Thyroid gland (tissue), 4 donors: Measurements from ENCODE around the gene RTN4IP1. TPM values are rescaled to one million over a fixed set of nuclear protein-coding genes. Genes with fewer than 3 reads are reported as not detected.
"Not testable (repeated sequence)": the region's sequence is repeated elsewhere in the genome, so short reads cannot be mapped to it uniquely, and the experiment has no call there.

ENCODE experiments used
- DNase-seq, 2 donors: peaks; one replicate each; pipeline ENCODE4 v3.0.0-alpha.2; 2019
- H3K27ac ChIP-seq, 3 donors: fragments of 200-600 bp; sonication (generic); 1 replicate in 2 of 3; 2 replicates in 1 of 3; pipeline ENCODE4 v1.5.1; 2016 to 2019; ENCODE audit warnings: mild to moderate bottlenecking in 1 of 3, moderate library complexity in 1 of 3
- H3K27me3 ChIP-seq: fragments of 200-600 bp; sonication (generic); one replicate; pipeline ENCODE4 v1.5.1; 2019
- H3K36me3 ChIP-seq, 2 donors: fragments of 200-600 bp; sonication (generic); one replicate each; pipeline ENCODE4 v1.5.1; 2016 to 2019
- H3K4me1 ChIP-seq, 2 donors: fragments of 200-600 bp; sonication (generic); one replicate each; pipeline ENCODE4 v1.5.1; 2017 to 2019
- H3K4me3 ChIP-seq, 3 donors: fragments of 200-600 bp; sonication (generic); replicated peaks in 1 of 3; 1 replicate in 2 of 3; 2 replicates in 1 of 3; pipeline ENCODE4 v1.5.1; 2016; ENCODE audit warnings: mild to moderate bottlenecking in 1 of 3
- H3K9me3 ChIP-seq: fragments of 200-600 bp; sonication (generic); one replicate; pipeline ENCODE4 v1.5.1; 2017
- CTCF ChIP-seq, 6 experiments: fragments of 200-600 bp in 3 of 6; fragments of 450-650 bp in 3 of 6; sonication (generic) in 3 of 6; IDR thresholded peaks; one replicate each; pipeline ENCODE4 v1.5.1; 2016 to 2019; ENCODE audit warnings: antibody characterized with exemption in 6 of 6, mild to moderate bottlenecking in 2 of 6, inconsistent platforms in 1 of 6, moderate library complexity in 1 of 6
- POLR2A ChIP-seq, 2 donors: fragments of 450-650 bp; IDR thresholded peaks; one replicate each; pipeline ENCODE4 v1.6.1; 2017; ENCODE audit warnings: antibody characterized with exemption in 2 of 2, mild to moderate bottlenecking in 2 of 2, moderate library complexity in 1 of 2
- WGBS, 2 donors: methylation state at CpG; one replicate each; pipeline ENCODE4 v1.1.5; 2017; 5-methylcytosine and 5-hydroxymethylcytosine counted together
- intact Hi-C: fragments of 100-400 bp; cut with DNase I; formaldehyde crosslinking; loops from one replicate; pipeline ENCODE4 v1.15.1; 2023
- total RNA-seq, 4 donors: library from RNA; depleted of rRNA; stranded (reverse); fragments of >200 nt; gene quantifications; one replicate each; pipeline ENCODE4 v1.2.3, GENCODE V29; 2016

The RTN4IP1 gene
- total RNA-seq, 4 donors from 2014 or later = 3.6 to 10.9 (median 8.6) TPM

- Histone ChIP-seq H3K27ac (no peak overlapping the region), H3K4me3 (no peak overlapping the region), H3K27me3 (no peaks in the 10 kb centered on the region), H3K36me3 (no peaks in the 10 kb centered on the region), H3K9me3 (no peaks in the 10 kb centered on the region), H3K4me1 (peaks cover 2 to 5% of the 10 kb centered on the region in 2 donors)
- intact Hi-C loops = no loop called here
- no peak for TF ChIP-seq POLR2A (IDR thresholded peaks at IDR 0.05)
- peak in 3 of 6 experiments; percentile 35 to 42 (median 38) for TF ChIP-seq CTCF (IDR thresholded peaks at IDR 0.05)
- no peak for DNase-seq
- WGBS, 2 donors = 73 to 80% methylated on average over 3 of the region's 3 CpGs
Observed at GRCh38 chr6:106556368-106556960, 72.8 kb downstream of the RTN4IP1 start.

- Histone ChIP-seq H3K9me3 (no peaks in the 10 kb centered on the region), H3K27ac (no peak overlapping the region), H3K27me3 (no peaks in the 10 kb centered on the region), H3K4me3 (no peak overlapping the region), H3K36me3 (no peaks in the 10 kb centered on the region), H3K4me1 (no peaks in the 10 kb centered on the region)
- DNase-seq = no peak
- no peak for TF ChIP-seq POLR2A (IDR thresholded peaks at IDR 0.05)
- no peak for TF ChIP-seq CTCF (IDR thresholded peaks at IDR 0.05)
- WGBS, 2 donors = 83 to 86% methylated on average over 5 of the region's 5 CpGs
- intact Hi-C loops = no loop called here
Observed at GRCh38 chr6:106555767-106556166, 73.5 kb downstream of the RTN4IP1 start.

- WGBS, 2 donors = 92 to 98% methylated on average over 5 of the region's 5 CpGs
- Histone ChIP-seq H3K4me1 (no peaks in the 10 kb centered on the region), H3K36me3 (no peaks in the 10 kb centered on the region), H3K27ac (no peak overlapping the region), H3K27me3 (no peaks in the 10 kb centered on the region), H3K4me3 (no peak overlapping the region), H3K9me3 (no peaks in the 10 kb centered on the region)
- no peak for DNase-seq
- TF ChIP-seq POLR2A (IDR thresholded peaks at IDR 0.05) (no peak), CTCF (IDR thresholded peaks at IDR 0.05) (no peak)
- intact Hi-C loops = no loop called here
Observed at GRCh38 chr6:106553440-106553839, 75.9 kb downstream of the RTN4IP1 start.

- Histone ChIP-seq H3K4me1 (no peaks in the 10 kb centered on the region), H3K27ac (no peak overlapping the region), H3K9me3 (no peaks in the 10 kb centered on the region), H3K4me3 (no peak overlapping the region), H3K27me3 (no peaks in the 10 kb centered on the region), H3K36me3 (no peaks in the 10 kb centered on the region)
- TF ChIP-seq POLR2A (IDR thresholded peaks at IDR 0.05) = no peak
- no peak for TF ChIP-seq CTCF (IDR thresholded peaks at IDR 0.05)
- intact Hi-C loops = no loop called here
- 96 to 97% methylated on average over 3 of the region's 3 CpGs for WGBS, 2 donors
- DNase-seq = no peak
Observed at GRCh38 chr6:106551155-106551554, 78.1 kb downstream of the RTN4IP1 start.

- no peaks in the 10 kb centered on the region for H3K4me1 ChIP-seq
- intact Hi-C loops = no loop called here
Observed at GRCh38 chr6:106549521-106549920, 79.8 kb downstream of the RTN4IP1 start.

GRCh38 chr6:106548926-106549455 is 80.3 kb downstream of the RTN4IP1 start:
- DNase-seq, intact Hi-C loops, H3K36me3 ChIP-seq, H3K27me3 ChIP-seq, H3K27ac ChIP-seq, H3K9me3 ChIP-seq, H3K4me1 ChIP-seq, H3K4me3 ChIP-seq: not testable (repeated sequence)
- 79 to 86% methylated on average over 2 to 4 of the region's 6 CpGs for WGBS, 2 donors

More at GRCh38 chr6:106549521-106549920, 79.8 kb downstream of the RTN4IP1 start:
- DNase-seq = no peak
- Histone ChIP-seq H3K27ac (no peak overlapping the region), H3K4me3 (no peak overlapping the region), H3K9me3 (no peaks in the 10 kb centered on the region), H3K36me3 (no peaks in the 10 kb centered on the region), H3K27me3 (no peaks in the 10 kb centered on the region)
- TF ChIP-seq POLR2A (IDR thresholded peaks at IDR 0.05) = no peak
- no peak for TF ChIP-seq CTCF (IDR thresholded peaks at IDR 0.05)
- WGBS, 2 donors = 84 to 92% methylated on average over 1 of the region's 1 CpG
